HT1080 (cell line): ENCODE data around the gene HOXD3. TPM values are rescaled to one million over a fixed set of nuclear protein-coding genes. Genes with fewer than 3 reads are reported as not detected.
A peak's percentile ranks its signal among the peaks of the same experiment; 100 is the strongest.

Experiments used
- DNase-seq: peaks from one replicate; pipeline ENCODE4 v3.0.0-alpha.2; 2015; ENCODE audit warnings: low read depth
- total RNA-seq: library from RNA; depleted of rRNA; stranded (reverse); fragments of >200 nt; shearing (Covaris generic); gene quantifications from 2 replicates; pipeline ENCODE4 v1.2.3, GENCODE V29; 2014

Gene HOXD3
- total RNA-seq, 1 experiment from 2014 or later, result not detected

DNA sequence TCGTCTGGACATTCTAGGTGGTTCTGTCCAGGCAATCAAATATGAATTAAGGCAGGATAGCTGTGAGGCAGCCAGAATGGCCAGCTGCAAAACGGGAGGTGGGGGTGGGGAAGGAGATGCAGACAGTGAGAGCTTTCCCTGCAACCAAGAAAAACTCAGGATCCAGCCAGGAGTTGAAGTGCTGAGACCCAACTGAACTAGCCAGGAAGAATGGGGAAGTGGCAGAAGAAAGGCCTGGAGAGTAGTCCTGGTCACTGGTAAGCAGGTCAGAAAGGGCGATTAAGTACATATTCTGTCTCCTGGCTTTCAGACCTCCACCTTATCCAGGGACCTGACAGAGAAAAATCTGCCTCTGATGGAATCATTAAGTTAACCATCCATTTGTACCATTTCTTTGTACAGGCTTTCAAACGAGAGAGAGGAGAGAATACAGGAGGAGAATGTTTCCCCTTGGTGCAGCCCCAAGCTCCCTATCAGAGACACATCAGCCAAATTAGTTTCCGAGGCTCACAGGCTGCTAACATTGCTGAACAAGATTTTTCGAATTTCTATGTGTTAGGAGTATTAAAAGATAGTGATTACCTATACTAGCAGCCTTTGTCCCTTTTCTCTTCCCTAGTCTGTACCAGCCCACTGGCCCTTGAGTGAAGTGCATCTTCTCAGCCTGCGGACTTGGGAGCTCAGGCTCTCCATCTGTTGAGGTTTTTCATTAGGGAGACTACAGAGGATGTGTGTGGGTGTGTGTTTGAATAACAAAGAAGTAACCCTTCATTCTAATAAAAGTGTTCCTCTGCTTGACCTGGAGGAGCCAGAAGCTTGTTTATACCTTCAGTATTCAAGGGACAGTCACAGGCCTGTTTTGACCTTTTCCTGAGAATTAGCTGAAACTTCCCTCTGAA lies 18.9 kb downstream of the HOXD3 start:
- no peak for DNase-seq

DNA sequence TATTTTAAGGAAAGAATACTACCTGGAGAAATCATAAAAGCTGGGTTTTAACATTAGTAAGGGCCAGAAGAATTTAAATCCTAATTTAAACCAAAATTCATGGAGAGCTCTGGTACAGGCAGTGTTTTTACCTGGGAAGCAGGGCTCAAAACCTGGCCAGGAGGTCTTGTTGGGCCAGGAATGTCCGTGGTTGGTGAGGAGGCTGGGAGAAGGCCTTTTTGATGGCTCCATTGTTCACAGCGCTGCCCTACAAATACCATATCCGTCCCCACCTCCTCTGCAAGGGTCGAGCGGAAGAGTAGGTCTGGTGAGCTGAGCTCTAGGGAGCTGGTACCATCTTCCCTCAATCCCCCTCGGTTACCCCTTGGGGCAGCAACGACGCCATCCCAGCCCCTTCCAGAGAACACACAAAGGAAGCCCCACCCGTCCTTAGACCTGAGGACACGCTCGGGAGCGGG lies 20.5 kb downstream of the HOXD3 start:
- no peak for DNase-seq

DNA sequence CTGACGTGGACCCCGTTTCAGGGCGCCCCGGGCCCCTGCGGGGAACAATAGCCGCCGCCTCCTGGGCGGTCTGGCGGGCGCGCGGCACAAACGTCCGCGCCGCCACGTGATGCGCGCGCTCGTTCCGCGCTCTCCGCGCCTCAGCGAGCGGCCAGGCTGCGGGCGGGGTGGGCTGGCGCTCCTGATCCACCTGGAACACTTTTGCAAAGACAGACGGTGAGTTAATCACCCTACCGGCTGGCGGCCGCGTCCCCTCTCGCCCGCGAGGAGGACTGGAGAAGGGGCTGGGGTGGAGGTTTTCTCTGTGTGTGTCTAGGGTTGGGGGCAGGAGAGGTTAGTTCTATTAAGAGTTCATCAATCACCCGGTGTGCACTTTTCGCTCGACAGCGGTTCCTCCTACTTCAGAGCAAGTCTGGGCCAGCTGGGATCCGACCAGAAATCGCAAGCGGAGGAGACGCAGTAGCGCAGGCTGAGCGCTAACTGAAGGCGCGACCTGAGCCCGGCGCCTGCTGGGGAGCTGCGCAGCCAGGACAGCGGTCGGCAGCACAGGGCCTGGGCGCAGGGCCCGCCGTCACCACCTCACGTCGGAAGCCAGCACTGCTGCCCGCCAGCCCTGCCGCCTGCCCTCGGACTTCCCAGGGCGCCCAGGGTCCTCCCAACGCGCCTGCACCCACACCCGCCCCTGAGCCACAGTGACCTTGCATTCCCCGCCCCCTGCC lies 21.1 kb downstream of the HOXD3 start:
- DNase-seq, result no peak

DNA sequence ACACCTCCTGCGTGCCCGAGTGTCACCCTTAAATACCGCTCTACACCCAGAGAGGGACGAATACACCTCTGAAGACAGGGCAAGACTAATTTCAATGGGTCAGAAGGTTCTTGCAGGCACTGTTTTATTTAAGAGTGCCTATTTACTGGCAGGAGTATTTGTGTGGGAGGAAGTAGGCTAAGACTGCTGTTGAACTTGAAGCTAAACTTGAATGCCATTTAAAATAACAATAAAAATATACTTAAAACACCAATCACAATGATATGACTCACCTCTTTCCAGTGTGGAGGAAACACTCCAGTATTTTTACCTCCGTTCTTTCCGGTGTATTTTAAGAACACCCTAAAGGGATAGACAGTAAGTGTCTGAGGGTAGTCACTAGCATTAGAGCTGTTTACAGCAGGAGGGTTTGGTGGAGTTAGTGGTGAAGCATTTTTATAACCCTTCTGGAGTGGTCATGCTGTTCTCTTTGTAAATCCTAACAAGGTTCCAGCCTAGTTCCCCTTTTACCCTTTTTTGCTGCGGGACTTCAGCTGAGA lies 21.7 kb downstream of the HOXD3 start:
- no peak for DNase-seq

DNA sequence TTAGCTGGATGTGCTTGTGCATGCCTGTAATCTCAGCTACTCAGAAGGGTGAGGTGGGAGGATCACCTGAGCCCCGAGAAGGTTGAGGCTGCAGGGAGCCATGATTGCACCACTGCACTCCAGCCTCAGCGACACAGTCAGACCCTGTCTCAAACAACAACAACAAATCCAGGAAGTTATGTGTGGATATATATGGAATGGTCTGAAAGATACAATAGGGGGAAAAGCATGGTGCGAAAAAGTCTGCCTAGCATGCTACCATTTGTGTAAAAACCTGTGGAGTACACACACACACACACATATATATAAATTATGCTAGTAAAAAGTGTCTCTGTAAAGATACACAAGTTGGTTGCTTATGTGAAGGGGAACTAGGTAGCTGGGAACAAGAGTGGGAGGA lies 24.4 kb downstream of the HOXD3 start:
- no peak for DNase-seq

DNA sequence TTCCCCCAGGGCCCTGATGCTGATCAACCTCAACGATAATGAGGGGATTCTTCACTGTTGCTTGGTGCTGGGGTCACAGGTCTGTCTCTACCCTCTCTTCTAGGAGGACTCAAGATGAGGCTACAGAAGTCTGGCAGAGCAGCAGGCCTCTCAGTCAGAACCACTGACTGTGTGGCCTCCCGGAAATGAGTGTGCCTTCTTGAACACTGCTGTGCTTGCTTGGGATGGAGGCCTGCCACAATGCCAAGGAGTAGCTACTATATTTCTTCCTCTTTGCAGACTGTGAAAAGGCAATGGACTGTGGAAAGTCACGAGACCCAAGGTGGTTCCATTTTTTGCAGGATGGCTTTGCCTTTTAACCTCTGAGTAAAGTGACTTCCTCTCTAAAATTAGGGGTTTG lies 25.6 kb downstream of the HOXD3 start:
- peak; percentile 55 for DNase-seq

GRCh38 chr2:176184749-176185148 lies 27.6 kb downstream of the HOXD3 start:
- no peak for DNase-seq

- no peak for DNase-seq
These were observed 28.9 kb downstream of the HOXD3 start for GRCh38 chr2:176186024-176186423.

DNA sequence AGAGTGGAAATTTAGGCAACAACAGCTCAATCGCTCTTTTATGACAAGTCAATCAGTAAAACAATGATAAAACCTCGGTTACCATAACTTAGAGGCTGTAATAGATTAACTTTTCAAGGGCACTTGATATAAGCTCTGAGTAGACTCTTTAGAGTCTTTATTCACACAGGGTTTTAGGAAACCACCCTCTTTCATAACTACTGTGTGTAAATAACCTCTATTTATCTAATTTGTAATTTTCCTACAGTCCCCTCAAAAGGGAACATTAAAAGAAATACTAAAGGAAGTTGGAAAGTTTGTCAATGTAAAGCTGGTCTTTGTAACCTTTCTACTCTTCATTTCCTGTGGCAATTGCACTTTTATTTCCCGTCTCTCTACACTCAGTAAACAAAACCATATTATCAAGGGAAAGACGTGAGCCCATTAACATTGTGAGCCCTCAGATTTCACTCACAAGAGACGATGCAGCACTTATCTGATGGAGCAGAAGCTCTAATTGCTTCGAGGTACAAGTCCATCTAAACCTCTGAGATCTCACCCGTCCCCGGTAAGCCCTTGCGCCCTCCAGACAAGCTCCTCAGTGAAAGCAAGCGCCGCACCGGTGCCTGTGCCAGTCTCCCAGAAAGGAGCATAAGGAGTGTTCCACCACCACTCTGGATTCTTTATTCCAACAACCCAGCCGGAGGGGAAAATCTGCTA lies 30.2 kb downstream of the HOXD3 start:
- DNase-seq, result no peak

GRCh38 chr2:176187899-176188773 lies 31.0 kb downstream of the HOXD3 start, which contains the start of gene HOXD1:
TSS of gene HOXD1 (plus strand) at chr2:176188668. CDS start at chr2:176188802, 134 bp downstream.
- no peak for DNase-seq

GRCh38 chr2:176188774-176189680 lies 31.9 kb downstream of the HOXD3 start:
- DNase-seq, result no peak

- no peak for DNase-seq
These were observed 32.9 kb downstream of the HOXD3 start for GRCh38 chr2:176189681-176190641.

DNA sequence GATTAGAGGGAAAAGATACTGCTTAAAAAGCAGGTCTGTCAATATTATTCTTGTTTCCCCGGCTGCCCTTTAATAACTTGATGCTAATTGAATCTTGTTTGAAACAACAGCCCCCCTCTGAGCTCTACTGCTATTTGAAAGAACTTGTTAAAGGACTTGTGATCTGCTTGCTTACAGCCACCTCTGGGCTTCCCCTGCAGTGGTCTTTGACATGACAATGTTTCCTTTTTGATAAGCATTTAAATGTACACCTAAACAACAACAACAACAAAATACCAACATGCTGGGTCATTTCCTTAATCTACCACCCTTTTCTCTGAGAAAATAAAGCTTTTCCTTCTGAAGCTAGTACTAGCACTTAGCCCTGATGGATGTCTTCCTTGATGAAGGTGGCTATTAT lies 35.2 kb downstream of the HOXD3 start:
- DNase-seq, result no peak

GRCh38 chr2:176193048-176193447 lies 35.9 kb downstream of the HOXD3 start:
- DNase-seq, result no peak

- DNase-seq, result no peak
These were observed 42.8 kb downstream of the HOXD3 start for GRCh38 chr2:176199902-176200301.

DNA sequence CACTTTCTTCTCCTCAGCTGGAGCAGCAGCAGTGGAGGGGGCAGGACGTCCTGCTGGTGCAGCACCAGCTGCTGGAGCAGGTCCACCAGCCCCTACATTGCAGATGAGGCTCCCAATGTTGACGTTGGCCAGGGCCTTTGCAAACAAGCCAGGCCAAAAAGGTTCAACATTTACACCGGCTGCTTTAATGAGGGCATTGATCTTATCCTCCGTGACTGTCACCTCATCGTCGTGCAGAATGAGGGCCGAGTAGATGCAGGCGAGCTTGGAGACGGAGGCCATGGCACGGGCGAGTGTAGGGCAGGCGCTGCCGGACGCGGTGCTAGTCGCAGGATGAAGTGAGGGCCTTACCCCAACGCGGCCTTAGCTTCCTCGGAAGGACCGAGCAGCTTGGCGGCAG lies 43.9 kb downstream of the HOXD3 start:
- no peak for DNase-seq

DNA sequence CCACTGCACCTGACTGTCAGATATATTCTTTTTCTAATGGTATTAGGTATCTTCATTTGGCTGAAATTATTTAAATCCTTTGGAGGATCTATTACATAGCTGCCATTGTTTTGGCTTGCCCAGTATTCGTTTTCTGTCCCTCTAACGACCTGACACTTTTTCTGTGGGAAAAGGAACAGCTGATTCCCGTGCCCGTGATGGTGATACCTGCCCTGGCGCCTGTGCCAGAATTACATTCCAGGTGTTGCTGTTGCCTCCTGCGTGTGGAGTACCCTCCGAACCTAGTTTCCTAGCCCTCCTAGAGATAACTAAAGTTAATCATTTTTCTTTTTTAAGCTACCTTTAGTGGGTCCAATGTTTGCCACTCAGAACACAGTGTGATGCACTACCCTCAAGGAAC lies 45.4 kb downstream of the HOXD3 start:
- no peak for DNase-seq

GRCh38 chr2:176205126-176205525 lies 48.0 kb downstream of the HOXD3 start:
- DNase-seq, result no peak
